Right lobe of liver (tissue), 6 donors: ENCODE measurements around the gene MYNN. TPM values are rescaled to one million over a fixed set of nuclear protein-coding genes. Genes with fewer than 3 reads are reported as not detected.

Experiments used
- ATAC-seq, 4 donors: fragments of 200-7000 bp; cut with Tn5 transposase; one replicate each; pipeline ENCODE4 v1.9.1; 2020; ENCODE audit warnings: mild to moderate bottlenecking in 4 of 4, moderate library complexity in 4 of 4
- DNase-seq, 3 donors: peaks; one replicate each; pipeline ENCODE4 v3.0.0-alpha.2; 2020
- H3K27ac ChIP-seq, 3 donors: fragments of 200-600 bp; one replicate each; pipeline ENCODE4 v1.8.0; 2022
- H3K27me3 ChIP-seq, 2 donors: fragments of 200-600 bp; one replicate each; pipeline ENCODE4 v1.8.0; 2022
- H3K36me3 ChIP-seq, 4 donors: fragments of 200-600 bp; sonication (generic) in 1 of 4; one replicate each; pipeline versions ENCODE4 v1.5.1 to v1.8.0; 2017 to 2022; ENCODE audit warnings: control low read depth in 1 of 4
- H3K4me1 ChIP-seq, 4 donors: fragments of 200-600 bp; sonication (generic) in 1 of 4; one replicate each; pipeline versions ENCODE4 v1.5.1 to v1.8.0; 2017 to 2022; ENCODE audit warnings: control low read depth in 1 of 4
- H3K4me3 ChIP-seq, 3 donors: fragments of 200-600 bp; one replicate each; pipeline ENCODE4 v1.8.0; 2022
- H3K9me3 ChIP-seq, 4 donors: fragments of 200-600 bp; sonication (generic) in 1 of 4; one replicate each; pipeline versions ENCODE4 v1.5.1 to v1.8.0; 2017 to 2022; ENCODE audit warnings: control low read depth in 1 of 4
- CTCF ChIP-seq, 4 donors: fragments of 200-600 bp in 3 of 4; fragments of 450-650 bp in 1 of 4; IDR thresholded peaks; one replicate each; pipeline versions ENCODE4 v1.5.1 to v1.8.0; 2016 to 2022; ENCODE audit warnings: antibody characterized with exemption in 4 of 4, mild to moderate bottlenecking in 2 of 4
- POLR2A ChIP-seq: fragments of 450-650 bp; IDR thresholded peaks from one replicate; pipeline ENCODE4 v1.6.1; 2017; ENCODE audit warnings: antibody characterized with exemption, mild to moderate bottlenecking
- WGBS: methylation state at CpG from one replicate; pipeline ENCODE4 v1.1.6; 2018; ENCODE audit warnings: low coverage, low lambda C conversion rate; ENCODE audit not compliant: insufficient coverage; ENCODE audit errors: missing lambda C conversion rate; 5-methylcytosine and 5-hydroxymethylcytosine counted together
- intact Hi-C, 2 donors: fragments of 100-400 bp; cut with DNase I; formaldehyde crosslinking; loops; one replicate each; pipeline versions ENCODE4 v1.11.2 to v1.14.1; 2022
- total RNA-seq, 6 experiments: library from RNA; depleted of rRNA in 2 of 6; stranded (reverse); fragments of >200 nt in 2 of 6; fragmentation: NEBNext Ultra II Directional in 3 of 6; extraction: Animal tissue kit (Norgen Biotek cat#: 25700) in 3 of 6; gene quantifications; one replicate each; pipeline versions ENCODE4 v1.1.0 to v1.2.4, GENCODE V29; 2016 to 2023
- donor health status: DM: no; HTN: yes; CAD: no.
- donor health status: DM: no; HTN: no; CAD: no.
- donor health status: DM: no; HTN: no; CAD: no.
- donor health status: DM: no; HTN: yes; CAD: no.
- donor health status: DM: no; HTN: yes; CAD: no.

MYNN gene
- total RNA-seq, 6 experiments from 2014 or later: 5.6 to 6.7 (median 5.9) TPM

GRCh38 chr3:169811631-169812331, 38.6 kb downstream of the MYNN start:
- Histone ChIP-seq H3K9me3 (no peaks in the 10 kb centered on the region), H3K27me3 (no peaks in the 10 kb centered on the region), H3K4me1 (peaks cover 0 to 8% (median 0%) of the 10 kb centered on the region in 4 donors), H3K4me3 (peak overlapping the region; percentile 32 to 56 (median 44)), H3K27ac (peak overlapping the region in 2 of 3 donors; percentile 20 to 55), H3K36me3 (no peaks in the 10 kb centered on the region)
- intact Hi-C loops: no loop called here
- no peak for TF ChIP-seq CTCF (IDR thresholded peaks at IDR 0.05)
- no peak for TF ChIP-seq POLR2A
- WGBS: 31% methylated on average over 13 of the region's 29 CpGs
- ATAC-seq (peak; percentile 23 to 45 (median 32)), DNase-seq (no peak)

GRCh38 chr3:169812332-169813235, 39.4 kb downstream of the MYNN start, which contains the start of the genes LRRC34 and LRRIQ4:
LRRC34 (minus strand) TSS chr3:169812904; CDS start chr3:169812548, 356 bp downstream.
LRRIQ4 (plus strand) TSS chr3:169812870; CDS start chr3:169821922, 9,052 bp downstream.
- H3K4me3 ChIP-seq: peak within 1 kb of the TSS; percentile 32 to 56 (median 44)
- peaks cover 0 to 8% (median 0%) of the 10 kb centered on the region in 4 donors for H3K4me1 ChIP-seq
- WGBS: 13% methylated on average over 11 of the region's 56 CpGs
- ATAC-seq (peak; percentile 83 to 89 (median 88)), DNase-seq (peak; percentile 70 to 77 (median 75))
- no peaks in the 10 kb centered on the region for H3K36me3 ChIP-seq
- H3K27me3 ChIP-seq: no peaks in the 10 kb centered on the region
- TF ChIP-seq CTCF (IDR thresholded peaks at IDR 0.05): no peak
- TF ChIP-seq POLR2A: no peak
- no peaks in the 10 kb centered on the region for H3K9me3 ChIP-seq
- intact Hi-C loops: no loop called here
- H3K27ac ChIP-seq: peak within 1 kb of the TSS in 2 of 3 donors; percentile 20 to 55

- H3K9me3 ChIP-seq: no peaks in the 10 kb centered on the region
- DNase-seq (no peak), ATAC-seq (no peak)
- 39% methylated on average over 8 of the region's 8 CpGs for WGBS
- H3K4me3 ChIP-seq: peak overlapping the region; percentile 20 to 56 (median 44)
- no peaks in the 10 kb centered on the region for H3K36me3 ChIP-seq
- H3K27ac ChIP-seq: no peak overlapping the region
- peaks cover 0 to 8% (median 0%) of the 10 kb centered on the region in 4 donors for H3K4me1 ChIP-seq
- TF ChIP-seq POLR2A (no peak), CTCF (IDR thresholded peaks at IDR 0.05) (no peak)
- H3K27me3 ChIP-seq: no peaks in the 10 kb centered on the region
- intact Hi-C loops: no loop called here
Measured at GRCh38 chr3:169813278-169813677, 40.1 kb downstream of the MYNN start.

- peak in 3 of 4 donors; percentile 18 to 32 (median 25) for TF ChIP-seq CTCF (IDR thresholded peaks at IDR 0.05)
- no peak for TF ChIP-seq POLR2A
- DNase-seq (peak in 1 of 3 donors; percentile 29), ATAC-seq (peak; percentile 34 to 47 (median 42))
- Histone ChIP-seq H3K9me3 (no peaks in the 10 kb centered on the region), H3K36me3 (no peaks in the 10 kb centered on the region), H3K27me3 (no peaks in the 10 kb centered on the region), H3K27ac (no peak overlapping the region), H3K4me3 (peak overlapping the region; percentile 20 to 44 (median 27)), H3K4me1 (peaks cover 0 to 8% (median 0%) of the 10 kb centered on the region in 4 donors)
- intact Hi-C loops: no loop called here
- 55% methylated on average over 6 of the region's 27 CpGs for WGBS
Measured at GRCh38 chr3:169813757-169814517, 40.7 kb downstream of the MYNN start.
